HG02623 (cell line): ENCODE results near the gene ERCC2.
"Not testable (repeated sequence)": the region's sequence is repeated elsewhere in the genome, so short reads cannot be mapped to it uniquely, and the experiment has no call there.

ENCODE experiments used
- ATAC-seq: cut with Tn5 transposase; IDR thresholded peaks from one replicate; pipeline ENCODE4 v1.9.1; 2021; ENCODE audit warnings: moderate library complexity; ENCODE audit not compliant: unreplicated experiment

Gene ERCC2

DNA sequence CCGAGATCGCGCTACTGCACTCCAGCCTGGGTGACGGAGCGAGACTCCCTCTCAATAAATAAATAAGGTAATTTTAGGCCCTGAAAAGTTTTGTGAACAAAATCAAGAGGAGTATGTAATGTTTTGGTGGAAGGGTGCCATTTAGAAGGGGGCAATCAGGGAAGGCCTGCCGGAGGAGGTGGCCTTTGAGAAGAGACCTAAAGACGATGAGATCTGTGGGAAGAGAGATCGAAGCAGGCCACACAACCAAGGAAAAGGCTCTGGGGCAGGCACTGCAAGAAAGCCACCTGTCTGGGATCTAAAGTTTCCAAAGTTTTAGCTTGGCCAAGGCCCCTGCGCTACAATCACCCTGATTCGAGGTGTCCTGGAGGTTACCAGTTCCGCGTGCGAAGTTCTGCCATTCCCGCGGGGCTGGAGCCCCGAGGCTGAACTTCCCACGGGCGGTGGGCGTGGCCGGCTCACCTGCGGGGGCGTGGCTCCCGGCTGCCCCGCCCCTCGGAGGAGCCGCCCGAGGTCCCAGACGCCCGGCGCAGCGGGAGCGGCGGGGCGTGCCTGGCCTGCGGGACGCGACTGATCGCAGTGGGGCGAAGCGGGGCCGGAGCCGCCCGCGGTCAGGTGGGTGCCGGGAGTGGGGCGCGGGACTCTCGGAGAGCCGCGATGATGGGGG is 30.0 kb downstream of the ERCC2 start, which contains the start of gene KLC3:
Gene KLC3 (plus strand): TSS at position 519 of the 667 bp plus-strand sequence. CDS start 4,792 bp downstream, outside the sequence.
- ATAC-seq: no peak

GRCh38 chr19:45339629-45340028 is 30.7 kb downstream of the ERCC2 start:
- no peak for ATAC-seq

DNA sequence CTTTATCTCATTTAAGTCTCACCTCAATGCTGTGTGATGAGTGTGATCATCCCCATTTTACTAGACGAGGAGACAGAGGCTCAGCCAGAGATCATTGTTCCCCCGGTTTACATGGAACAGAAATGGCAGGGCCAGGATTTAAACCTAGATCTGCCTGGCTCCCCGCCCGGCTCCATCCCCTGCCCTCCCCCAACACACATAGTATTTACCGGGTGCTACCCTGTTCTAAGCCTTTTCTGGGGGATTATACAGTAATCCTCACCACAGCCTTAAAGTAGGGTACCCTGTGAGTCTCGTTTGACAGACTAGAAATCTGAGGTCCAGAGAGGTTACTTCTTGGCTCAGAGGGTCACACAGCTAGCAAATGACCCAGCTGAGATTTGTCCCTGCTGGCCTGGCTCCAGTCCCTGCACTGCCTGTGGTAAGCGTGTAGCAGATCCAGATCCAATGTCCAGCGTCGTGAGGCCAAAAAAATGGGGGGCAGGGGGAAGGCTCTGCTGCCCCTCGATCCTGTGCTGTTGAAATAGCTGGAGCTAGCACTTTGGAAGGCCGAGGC is 33.6 kb downstream of the ERCC2 start:
- ATAC-seq: no peak

DNA sequence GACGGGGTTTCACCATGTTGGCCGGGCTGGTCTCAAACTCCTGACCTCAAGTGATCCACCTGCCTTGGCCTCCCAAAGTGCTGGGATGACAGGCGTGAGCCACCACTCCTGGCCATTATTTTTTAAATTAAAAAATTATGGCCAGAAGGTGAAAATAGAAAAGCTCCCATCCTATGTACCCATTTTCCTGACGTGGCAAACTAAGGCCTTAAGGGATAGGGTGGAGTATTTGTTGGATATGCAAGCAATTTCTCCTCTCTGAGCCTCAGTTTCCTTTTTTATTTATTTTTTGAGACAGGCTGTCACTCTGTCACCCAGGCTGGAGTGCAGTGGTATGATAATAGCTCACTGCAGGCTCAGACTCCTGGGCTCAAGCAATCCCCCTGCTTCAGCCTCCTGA is 35.5 kb downstream of the ERCC2 start:
- ATAC-seq: not testable (repeated sequence)

GRCh38 chr19:45333609-45334303 is 36.6 kb downstream of the ERCC2 start:
- ATAC-seq: no peak

GRCh38 chr19:45331411-45331810 is 39.0 kb downstream of the ERCC2 start:
- no peak for ATAC-seq

GRCh38 chr19:45327404-45328143 is 42.8 kb downstream of the ERCC2 start:
- ATAC-seq: no peak

DNA sequence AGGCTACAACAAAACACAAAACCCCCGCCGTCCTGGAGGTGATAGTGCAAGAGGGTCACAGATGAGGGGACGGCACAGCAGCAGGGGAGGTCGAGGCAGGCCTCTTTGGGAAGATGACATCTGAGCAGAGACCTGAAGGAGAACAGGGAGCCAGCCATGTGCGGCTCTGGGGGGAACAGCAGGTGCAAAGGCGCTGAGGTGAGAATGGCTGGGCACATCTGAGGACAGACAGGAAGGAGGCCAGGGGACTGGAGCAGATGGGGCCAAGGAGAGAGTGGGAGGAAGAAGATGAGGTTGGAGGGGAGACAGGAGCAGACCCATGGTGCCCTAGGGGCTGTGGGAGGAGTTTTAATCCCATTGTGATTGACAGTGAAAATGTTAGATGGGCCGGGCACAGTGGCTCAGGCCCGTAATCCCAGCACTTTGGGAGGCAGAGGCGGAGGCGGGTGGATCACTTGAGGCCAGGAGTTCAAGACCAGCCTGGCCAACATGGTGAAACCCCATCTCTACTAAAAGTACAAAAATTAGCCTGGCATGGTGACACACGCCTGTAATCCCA is 45.9 kb downstream of the ERCC2 start:
- no peak for ATAC-seq

GRCh38 chr19:45323671-45324081 is 46.7 kb downstream of the ERCC2 start:
- no peak for ATAC-seq

DNA sequence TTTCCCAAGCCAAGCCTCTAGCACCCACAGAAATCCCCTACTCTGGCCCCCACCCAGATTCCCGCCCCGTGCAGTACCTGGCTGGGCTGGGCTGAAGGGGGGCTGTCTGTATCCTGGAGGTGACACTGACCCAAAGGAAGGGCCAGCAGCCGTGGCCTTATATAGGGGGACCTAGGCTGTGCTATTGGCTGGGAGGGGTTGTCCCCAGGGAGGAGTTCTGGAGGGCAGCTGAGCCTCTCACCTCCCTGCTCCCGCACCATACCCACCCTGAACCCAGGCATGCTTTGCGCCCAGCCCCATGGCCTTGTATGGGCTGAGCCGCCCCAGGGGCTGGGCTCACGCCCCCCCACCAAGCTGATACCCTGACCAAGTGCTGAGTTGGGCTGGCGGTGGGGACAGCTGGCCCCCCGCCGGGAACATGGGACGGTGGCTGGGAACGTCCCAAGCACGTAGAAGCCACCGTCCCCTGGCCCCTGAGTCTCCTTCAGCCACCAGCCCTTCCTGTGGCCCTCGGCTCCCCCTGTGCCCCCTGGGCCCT is 47.6 kb downstream of the ERCC2 start, which contains the start of gene CKM:
Gene CKM (minus strand): TSS at position 132 of the 538 bp plus-strand sequence. CDS start 3,162 bp downstream, outside the sequence.
- ATAC-seq: no peak

GRCh38 chr19:45322311-45322710 is 48.1 kb downstream of the ERCC2 start:
- ATAC-seq: no peak

DNA sequence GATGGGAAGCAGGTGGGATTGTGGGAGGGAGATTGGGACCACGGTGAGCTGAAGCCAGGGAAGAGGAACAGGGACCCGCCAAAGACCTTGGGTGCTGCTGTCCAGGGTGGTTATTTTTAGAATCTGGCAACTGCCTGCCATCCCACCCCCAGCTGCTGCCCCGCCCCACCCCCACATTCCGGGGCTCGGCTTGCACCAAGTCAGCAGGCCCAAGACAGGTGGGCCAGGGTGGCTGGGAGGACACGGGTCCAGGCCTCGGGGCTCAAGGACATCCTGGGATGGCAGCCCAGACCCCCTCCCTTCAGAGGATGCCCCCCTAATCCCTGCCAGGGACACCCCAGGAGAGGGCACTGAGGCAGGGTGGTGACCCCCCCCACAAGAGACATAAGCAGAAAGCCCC is 48.5 kb downstream of the ERCC2 start:
- ATAC-seq: no peak

DNA sequence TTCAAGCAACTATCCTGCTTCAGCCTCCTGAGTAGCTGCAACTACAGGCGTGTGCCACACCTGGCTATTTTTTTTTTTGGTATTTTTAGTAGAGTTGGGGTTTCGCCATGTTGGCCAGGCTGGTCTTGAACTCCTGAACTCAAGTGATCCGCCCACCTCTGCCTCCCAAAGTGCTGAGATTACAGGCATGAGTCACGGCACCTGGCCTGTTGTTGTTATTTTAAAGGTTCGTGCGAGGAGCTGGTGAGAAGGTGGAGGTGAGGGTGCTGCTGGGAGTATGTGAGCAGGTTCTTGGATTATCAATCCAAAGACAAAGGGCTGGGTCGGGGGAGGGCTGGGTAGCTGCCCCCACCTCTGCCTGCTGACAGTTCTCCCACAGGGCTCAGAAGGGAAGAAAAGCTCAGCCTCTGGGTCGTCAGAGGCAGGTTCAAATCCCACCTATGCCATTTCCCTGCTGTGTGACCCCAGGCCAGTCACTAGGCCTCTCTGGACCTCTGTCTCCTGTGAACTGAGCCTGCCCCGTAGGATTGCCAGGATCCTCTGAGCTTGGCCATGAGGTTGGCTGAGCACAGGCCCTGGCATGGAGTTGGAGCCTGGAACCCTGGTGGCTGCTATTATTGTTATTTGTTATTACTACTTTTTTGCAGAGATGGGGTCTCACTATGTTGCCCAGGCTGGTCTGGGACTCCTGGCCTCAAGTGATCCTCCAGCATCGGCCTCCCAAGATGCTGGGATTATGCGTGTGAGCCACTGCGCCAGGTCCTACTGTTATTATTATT is 49.2 kb downstream of the ERCC2 start:
- no peak for ATAC-seq

DNA sequence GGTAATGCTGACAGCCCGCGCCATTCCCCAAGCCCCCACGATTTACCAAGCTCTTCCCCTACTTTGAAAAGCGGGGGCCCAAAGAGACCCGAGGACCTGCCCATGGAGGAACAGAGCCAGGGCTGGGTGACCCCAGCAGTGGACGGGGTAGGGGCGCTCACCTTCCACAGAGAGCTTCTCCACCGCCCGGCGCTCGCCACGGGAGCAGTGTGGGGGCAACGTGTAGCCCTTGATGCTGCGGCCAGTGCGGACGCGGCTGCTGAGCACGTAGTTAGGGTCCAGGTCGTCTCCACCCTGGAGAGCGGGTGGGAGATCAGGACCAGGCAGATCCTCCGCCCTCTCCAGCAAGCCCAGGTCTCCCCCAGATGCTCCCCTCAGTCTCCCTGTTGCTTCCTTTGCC is 55.1 kb downstream of the ERCC2 start:
- ATAC-seq: no peak

DNA sequence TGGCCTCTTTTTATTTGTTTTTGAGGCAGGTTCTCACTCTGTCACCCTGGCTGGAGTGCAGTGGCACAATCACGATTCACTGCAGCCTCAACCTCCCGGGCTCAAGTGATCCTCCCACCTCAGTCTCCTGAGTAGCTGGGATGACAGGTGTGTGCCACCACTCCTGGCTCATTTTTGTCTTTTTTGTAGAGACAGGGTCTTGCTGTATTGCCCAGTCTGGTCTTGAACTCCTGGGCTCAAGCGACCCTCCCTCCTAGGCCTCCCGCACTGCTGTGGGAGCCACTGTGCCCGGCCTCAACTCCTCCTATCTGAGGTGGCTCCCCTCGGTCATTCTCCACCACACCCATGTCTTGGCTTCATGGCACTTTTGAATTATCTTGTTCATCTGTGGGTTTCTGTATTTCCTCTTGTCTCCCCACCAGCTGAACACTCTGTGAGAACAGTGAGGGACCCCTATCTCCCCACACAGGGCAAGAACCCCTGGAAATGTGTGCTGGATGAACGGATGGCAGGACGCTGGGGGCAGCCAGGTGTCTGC is 55.6 kb downstream of the ERCC2 start:
- no peak for ATAC-seq

DNA sequence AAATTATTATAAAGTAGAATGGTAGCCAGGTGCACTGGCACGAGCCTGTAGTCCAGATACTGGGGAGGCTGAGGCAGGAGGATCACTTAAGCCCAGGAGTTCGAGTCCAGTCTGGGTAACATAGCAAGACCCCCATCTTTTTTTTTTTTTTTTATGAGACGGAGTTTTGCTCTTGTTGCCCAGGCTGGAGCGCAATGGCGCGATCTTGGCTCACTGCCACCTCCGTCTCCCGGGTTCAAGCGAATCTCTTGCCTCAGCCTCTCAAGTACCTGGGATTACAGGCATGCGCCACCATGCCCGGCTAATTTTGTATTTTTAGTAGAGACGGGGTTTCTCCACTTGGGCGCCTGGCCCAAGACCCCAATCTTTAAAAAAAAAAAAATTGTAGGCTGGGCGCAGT is 58.1 kb downstream of the ERCC2 start:
- not testable (repeated sequence) for ATAC-seq

- no peak for ATAC-seq
Observed at GRCh38 chr19:45311621-45312020, 58.8 kb downstream of the ERCC2 start.

GRCh38 chr19:45309322-45309721 is 61.1 kb downstream of the ERCC2 start:
- ATAC-seq: not testable (repeated sequence)

GRCh38 chr19:45307361-45307760 is 63.0 kb downstream of the ERCC2 start:
- ATAC-seq: no peak
